Omental fat pad (tissue), 4 donors: ENCODE data around the gene SYTL1. TPM values are rescaled to one million over a fixed set of nuclear protein-coding genes. Genes with fewer than 3 reads are reported as not detected.

Source experiments
- ATAC-seq: fragments of 150-250 bp; one replicate; pipeline ENCODE4 v1.9.1; 2016; ENCODE audit warnings: mild to moderate bottlenecking, moderate library complexity; ENCODE audit not compliant: low FRiP score
- DNase-seq: peaks from one replicate; pipeline ENCODE4 v3.0.0-alpha.2; 2019; ENCODE audit warnings: low spot score
- total RNA-seq, 4 donors: library from RNA; depleted of rRNA; stranded (reverse); fragments of >200 nt; gene quantifications; one replicate each; pipeline ENCODE4 v1.1.0, GENCODE V29; 2016
- TF ChIP-seq, protein P1 (sequence below), 3 donors: fragments of 450-650 bp; IDR thresholded peaks; one replicate each; pipeline ENCODE4 v1.5.1; 2016 to 2017; ENCODE audit warnings: antibody characterized with exemption in 3 of 3, mild to moderate bottlenecking in 3 of 3, moderate library complexity in 2 of 3

The SYTL1 gene
- total RNA-seq, 4 donors from 2014 or later = 1.2 to 4.3 (median 1.9) TPM

DNA sequence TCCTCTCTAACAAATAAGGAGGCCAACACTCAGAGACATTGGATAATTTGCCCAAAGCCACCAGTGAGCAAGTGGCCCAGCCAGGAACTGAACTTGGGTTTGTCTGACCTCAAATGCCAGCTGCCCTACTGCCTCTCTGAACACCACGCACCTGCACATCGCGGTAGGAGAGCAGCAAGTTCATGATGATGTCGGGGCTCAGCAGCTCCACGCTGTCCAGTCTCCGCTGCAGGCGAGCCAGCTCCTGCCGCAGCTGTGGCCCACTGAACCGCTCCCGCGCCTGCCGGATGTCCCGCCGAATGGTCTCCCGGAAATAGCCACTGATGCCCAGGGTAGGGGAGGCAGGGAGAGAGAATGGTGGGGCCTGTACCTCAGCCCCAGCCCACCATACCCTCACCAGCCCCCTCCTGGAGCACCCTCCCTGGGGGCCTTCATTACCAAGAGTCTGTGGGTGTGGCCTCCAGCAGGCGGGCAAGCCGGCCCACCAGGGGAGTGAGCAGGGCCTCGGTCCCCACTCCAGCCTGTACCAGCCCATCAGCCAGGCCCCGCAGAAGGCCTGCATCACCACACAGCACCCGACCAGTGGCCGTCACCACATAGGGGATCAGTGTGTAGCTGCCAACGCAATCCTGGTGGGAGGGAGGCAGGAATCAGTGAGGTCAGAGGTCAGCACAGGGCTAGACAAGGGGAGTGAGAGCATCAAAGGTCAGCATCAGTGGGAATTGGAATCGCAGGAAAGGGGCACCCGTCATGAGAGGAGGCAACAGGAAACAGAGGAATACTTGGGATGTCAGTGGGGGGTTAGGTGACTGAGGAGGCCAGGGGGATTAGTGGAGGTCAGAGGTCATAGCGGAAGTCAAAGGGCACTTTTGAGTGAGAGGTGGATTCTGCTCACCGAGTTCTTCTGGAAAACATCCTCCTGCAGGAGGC lies 22.2 kb downstream of the SYTL1 start:
- TF ChIP-seq, protein P1, sequence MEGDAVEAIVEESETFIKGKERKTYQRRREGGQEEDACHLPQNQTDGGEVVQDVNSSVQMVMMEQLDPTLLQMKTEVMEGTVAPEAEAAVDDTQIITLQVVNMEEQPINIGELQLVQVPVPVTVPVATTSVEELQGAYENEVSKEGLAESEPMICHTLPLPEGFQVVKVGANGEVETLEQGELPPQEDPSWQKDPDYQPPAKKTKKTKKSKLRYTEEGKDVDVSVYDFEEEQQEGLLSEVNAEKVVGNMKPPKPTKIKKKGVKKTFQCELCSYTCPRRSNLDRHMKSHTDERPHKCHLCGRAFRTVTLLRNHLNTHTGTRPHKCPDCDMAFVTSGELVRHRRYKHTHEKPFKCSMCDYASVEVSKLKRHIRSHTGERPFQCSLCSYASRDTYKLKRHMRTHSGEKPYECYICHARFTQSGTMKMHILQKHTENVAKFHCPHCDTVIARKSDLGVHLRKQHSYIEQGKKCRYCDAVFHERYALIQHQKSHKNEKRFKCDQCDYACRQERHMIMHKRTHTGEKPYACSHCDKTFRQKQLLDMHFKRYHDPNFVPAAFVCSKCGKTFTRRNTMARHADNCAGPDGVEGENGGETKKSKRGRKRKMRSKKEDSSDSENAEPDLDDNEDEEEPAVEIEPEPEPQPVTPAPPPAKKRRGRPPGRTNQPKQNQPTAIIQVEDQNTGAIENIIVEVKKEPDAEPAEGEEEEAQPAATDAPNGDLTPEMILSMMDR (IDR thresholded peaks at IDR 0.05) = no peak

DNA sequence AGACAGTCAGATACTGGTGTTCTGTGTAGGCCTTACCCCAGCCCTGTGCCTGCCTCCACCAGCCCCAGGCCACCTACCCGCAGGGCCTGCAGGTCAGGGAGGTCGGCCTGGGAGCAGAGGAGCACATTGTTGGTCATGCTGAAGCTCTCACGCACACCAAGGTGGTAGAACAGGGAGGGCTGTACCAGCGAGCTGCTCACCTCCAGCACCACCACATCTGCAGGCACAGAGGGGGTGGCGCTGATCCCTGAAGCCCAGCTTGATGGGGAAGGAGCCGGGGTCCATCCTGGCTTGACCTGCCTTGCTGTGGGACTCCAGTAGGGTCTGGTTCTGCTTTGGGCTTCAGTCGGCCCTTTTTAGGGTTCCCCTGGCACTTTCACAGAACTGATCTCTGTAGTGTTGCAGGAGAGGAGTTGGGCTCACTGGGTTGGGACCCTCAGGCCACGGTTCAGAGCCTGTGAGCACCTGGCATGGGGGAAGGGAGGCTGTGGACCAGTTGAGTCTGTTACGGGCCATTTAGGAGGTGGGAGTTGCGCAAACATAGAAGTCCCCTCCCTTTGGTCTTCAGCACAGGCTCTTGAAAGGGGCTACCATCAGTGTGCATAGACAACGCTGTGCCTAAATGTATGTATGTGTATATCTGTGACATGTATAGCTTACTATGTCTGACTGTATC lies 23.0 kb downstream of the SYTL1 start:
- DNase-seq (no peak), ATAC-seq (no peak)
- TF ChIP-seq, protein P1 (IDR thresholded peaks at IDR 0.05) = no peak

More for the DNA sequence above, 22.2 kb downstream of the SYTL1 start:
- DNase-seq (no peak), ATAC-seq (no peak)

DNA sequence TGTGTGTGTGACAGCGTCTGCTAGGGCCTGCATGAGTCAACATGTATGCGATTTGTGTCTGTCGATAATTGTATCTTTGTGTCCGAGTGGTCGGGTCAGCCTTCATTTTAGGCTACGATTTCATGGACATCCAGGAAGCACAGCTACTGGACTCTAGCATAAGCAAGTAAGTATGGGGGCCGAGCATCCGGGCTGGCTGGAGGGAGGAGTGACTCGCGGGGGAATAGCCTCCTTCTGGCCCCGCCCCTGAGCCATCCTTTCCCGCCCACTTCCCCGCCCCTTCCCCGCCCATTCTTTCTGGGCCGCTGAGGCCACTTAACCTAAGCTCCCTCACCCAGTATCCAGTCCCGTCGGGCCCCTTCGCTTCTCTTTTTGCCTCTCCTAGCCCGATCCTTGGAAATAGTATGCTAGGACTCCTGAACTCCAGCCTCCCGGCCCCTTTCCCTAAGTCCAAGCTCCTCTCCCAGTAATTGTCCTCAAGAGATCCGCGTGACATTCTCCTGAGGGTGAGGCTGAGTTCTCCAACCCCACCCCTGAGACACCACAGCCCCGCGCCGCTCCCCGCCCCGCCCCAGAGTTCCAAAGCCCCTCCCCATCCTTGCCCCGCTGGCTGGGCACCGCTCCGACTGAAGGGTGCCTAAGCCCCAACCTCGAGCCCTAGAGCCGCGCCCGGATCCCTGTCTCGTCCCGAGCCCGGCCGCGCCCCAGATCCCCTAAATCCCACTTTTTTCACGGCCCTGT lies 23.7 kb downstream of the SYTL1 start:
- ATAC-seq (peak; percentile 80), DNase-seq (peak; percentile 87)
- TF ChIP-seq, protein P1 (IDR thresholded peaks at IDR 0.05) = no peak

DNA sequence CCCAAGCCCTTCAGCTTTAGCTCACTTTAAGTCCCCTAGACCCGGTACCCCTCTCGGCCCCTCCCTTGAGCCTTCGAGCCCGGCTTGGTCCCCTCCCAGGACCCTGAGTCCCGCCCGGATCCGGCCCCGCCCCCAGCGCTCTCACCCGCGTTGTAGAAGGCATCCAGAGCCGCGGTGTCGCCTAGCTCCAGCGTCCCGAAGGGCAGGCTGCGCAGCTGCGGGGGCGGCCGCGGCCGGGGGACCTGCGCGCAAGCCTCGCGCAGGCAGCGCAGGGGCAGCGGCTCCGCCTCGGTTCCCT lies 24.2 kb downstream of the SYTL1 start:
- peak; percentile 48 for DNase-seq
- TF ChIP-seq, protein P1 (IDR thresholded peaks at IDR 0.05) = no peak
- ATAC-seq = peak; percentile 51

DNA sequence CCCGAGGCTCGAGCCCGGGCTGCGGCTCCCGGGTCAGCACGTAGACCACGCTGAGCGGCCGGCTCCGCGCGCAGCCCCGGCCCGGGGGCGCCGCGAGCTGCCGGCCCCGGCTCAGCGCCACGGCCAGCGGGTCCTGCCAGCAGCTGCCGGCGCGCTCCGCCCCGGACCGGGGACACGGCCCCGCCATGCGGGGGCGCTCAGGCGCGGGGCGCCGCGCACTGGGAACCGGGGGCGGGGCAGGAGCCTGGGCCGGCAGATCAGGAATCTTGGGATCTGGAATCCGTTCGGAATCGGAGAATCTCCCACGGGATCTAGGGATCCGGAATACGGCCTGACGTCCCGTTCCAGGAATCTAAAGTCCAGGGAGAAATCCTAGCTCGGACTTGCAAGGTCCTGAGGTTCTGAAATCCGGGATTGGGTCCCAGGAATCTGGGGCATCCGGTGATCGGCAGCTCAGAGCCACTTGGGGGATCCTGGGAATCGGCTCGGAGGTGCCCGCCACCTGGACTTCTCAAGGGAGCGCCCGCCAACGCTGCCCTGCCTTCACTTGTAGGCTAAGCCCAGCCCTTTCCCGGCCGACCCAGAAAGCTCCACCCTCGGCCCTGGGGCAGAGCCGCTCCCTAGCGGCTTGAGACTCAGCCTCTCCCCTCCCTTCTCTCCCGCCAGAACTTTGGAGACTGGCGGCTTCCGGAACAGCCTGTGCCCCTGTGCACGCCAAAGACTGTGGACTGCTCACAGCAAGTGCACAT lies 24.8 kb downstream of the SYTL1 start, which contains the start of gene MAP3K6:
Gene MAP3K6, minus strand, starts transcription at position 551 of the 749 bp plus-strand sequence. Its CDS starts 364 bp downstream, at position 187.
- TF ChIP-seq, protein P1 (IDR thresholded peaks at IDR 0.05) = no peak
- peak; percentile 88 for ATAC-seq
- peak; percentile 63 for DNase-seq

DNA sequence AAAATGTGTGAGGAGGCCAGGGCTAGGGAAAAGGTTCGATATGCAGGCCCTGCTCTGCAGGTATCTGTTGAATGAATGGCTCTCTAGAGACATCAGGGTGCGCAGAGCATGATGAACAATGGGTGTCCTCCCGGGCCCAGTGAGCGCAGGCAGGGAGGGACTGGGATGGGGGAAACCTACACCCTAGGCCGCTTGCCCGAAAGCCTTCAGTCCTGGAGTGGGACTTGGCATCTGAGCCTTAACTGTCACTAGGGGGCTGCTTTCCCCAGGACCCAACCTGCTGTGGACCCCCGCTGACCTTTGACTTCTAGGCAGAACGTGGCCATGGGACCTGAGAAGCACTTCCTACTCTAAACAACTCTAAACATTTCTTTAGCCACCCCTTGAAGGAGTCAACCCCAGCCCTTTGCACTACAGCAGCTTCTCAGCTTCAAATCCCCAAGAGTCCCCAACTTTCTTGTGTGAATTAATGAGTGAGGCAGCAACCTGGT lies 25.4 kb downstream of the SYTL1 start:
- no peak for ATAC-seq
- TF ChIP-seq, protein P1 (IDR thresholded peaks at IDR 0.05) = no peak
- no peak for DNase-seq
